T-helper 1 cell treated with Interleukin-12 subunit alpha and Interleukin-12 subunit beta and Interleukin-4 antibody, amounts not matched to agents 30 μg/mL and 1 μg/mL, for 36 hours (primary cell): ENCODE data around the gene SLC26A1.

Experiments
- H3K27ac Mint-ChIP-seq: one replicate; pipeline ENCODE4 v1.8.0; 2021; ENCODE audit warnings: mild to moderate bottlenecking, mixed read lengths
- H3K27me3 Mint-ChIP-seq: one replicate; pipeline ENCODE4 v1.8.0; 2021; ENCODE audit warnings: low read depth, mixed read lengths
- H3K36me3 Mint-ChIP-seq: one replicate; pipeline ENCODE4 v1.8.0; 2021; ENCODE audit warnings: low read depth, mixed read lengths
- H3K4me1 Mint-ChIP-seq: one replicate; pipeline ENCODE4 v1.8.0; 2021; ENCODE audit warnings: low read depth, mixed read lengths
- H3K4me3 Mint-ChIP-seq: one replicate; pipeline ENCODE4 v1.8.0; 2021; ENCODE audit warnings: mild to moderate bottlenecking, moderate library complexity, mixed read lengths
- H3K9me3 Mint-ChIP-seq: one replicate; pipeline ENCODE4 v1.8.0; 2021; ENCODE audit warnings: mixed read lengths

The SLC26A1 gene

GRCh38 chr4:1031956-1032795 lies 39.0 kb upstream of the SLC26A1 start:
- H3K27me3 Mint-ChIP-seq = no peaks in the 10 kb centered on the region
- no peaks in the 10 kb centered on the region for H3K4me1 Mint-ChIP-seq
- H3K27ac Mint-ChIP-seq = no peak overlapping the region
- no peaks in the 10 kb centered on the region for H3K9me3 Mint-ChIP-seq
- no peaks in the 10 kb centered on the region for H3K36me3 Mint-ChIP-seq
- no peak overlapping the region for H3K4me3 Mint-ChIP-seq

GRCh38 chr4:1031346-1031745 lies 38.1 kb upstream of the SLC26A1 start:
- Mint-ChIP-seq H3K27ac (no peak overlapping the region), H3K36me3 (no peaks in the 10 kb centered on the region), H3K4me1 (no peaks in the 10 kb centered on the region), H3K9me3 (no peaks in the 10 kb centered on the region), H3K27me3 (no peaks in the 10 kb centered on the region), H3K4me3 (no peak overlapping the region)

GRCh38 chr4:1030559-1030958 lies 37.4 kb upstream of the SLC26A1 start:
- no peaks in the 10 kb centered on the region for H3K9me3 Mint-ChIP-seq
- no peak overlapping the region for H3K27ac Mint-ChIP-seq
- peaks cover 6% of the 10 kb centered on the region for H3K4me1 Mint-ChIP-seq
- H3K4me3 Mint-ChIP-seq = no peak overlapping the region
- no peaks in the 10 kb centered on the region for H3K27me3 Mint-ChIP-seq
- H3K36me3 Mint-ChIP-seq = no peaks in the 10 kb centered on the region

DNA sequence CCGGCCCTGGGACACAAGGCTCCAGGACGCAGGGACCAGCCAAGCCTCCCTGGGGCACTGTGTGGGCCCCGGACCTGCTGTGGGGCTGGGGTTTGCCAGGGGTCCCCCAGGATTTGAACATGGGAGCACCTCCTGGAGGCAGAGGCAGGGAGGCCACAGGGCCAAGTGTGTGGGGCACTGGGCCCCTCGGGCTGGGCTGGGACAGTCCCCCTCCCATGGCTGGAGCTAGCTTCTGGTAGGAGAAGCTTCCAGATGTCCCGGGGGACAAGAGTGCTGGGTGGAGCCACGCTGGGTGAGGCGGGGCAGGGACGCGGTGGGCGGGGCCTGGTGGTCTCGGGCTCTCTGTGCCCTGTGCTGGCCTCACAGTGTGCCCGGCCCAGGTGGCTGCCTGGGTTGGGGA lies 36.8 kb upstream of the SLC26A1 start:
- no peak overlapping the region for H3K4me3 Mint-ChIP-seq
- H3K36me3 Mint-ChIP-seq = peaks cover 2% of the 10 kb centered on the region
- H3K27me3 Mint-ChIP-seq = no peaks in the 10 kb centered on the region
- H3K4me1 Mint-ChIP-seq = peaks cover 6% of the 10 kb centered on the region
- no peak overlapping the region for H3K27ac Mint-ChIP-seq
- no peaks in the 10 kb centered on the region for H3K9me3 Mint-ChIP-seq

GRCh38 chr4:1029529-1029928 lies 36.3 kb upstream of the SLC26A1 start:
- Mint-ChIP-seq H3K4me3 (no peak overlapping the region), H3K27ac (no peak overlapping the region), H3K9me3 (no peaks in the 10 kb centered on the region), H3K27me3 (no peaks in the 10 kb centered on the region), H3K36me3 (peaks cover 2% of the 10 kb centered on the region), H3K4me1 (peaks cover 6% of the 10 kb centered on the region)

DNA sequence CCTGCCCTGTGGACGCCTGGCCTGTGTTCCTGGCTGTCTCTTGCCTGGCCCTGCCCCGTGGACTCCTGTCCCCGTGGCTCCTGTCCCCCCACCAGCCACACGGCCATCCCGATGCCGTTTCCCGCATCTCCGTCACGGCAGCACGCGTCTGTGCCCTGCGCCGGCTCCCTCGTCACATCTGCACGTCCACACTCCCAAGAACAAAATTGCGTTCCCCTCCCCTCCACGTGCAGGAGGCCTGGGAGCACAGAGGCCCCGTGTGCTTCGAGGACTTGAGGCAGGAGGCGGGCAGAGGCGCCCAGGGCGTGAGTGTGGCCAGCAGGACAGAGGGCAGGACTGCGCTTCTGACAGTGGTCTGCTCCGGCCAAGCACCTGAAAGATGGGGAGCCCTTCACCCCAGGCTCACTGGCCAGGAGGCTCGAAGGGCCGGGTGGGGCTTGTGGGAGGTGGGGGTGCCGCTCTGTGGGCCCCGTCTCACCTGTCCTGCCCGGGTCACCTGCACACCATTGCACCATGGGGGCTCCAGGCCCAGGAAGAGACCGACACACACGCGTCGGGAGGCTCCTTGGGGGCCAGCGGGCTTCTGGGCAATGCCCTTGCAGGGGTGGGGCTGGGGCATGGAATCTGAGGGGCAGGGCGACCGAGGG lies 35.5 kb upstream of the SLC26A1 start:
- Mint-ChIP-seq H3K9me3 (no peaks in the 10 kb centered on the region), H3K4me1 (peaks cover 6% of the 10 kb centered on the region), H3K27me3 (no peaks in the 10 kb centered on the region), H3K27ac (no peak overlapping the region), H3K36me3 (peaks cover 2% of the 10 kb centered on the region), H3K4me3 (no peak overlapping the region)

- peaks cover 2% of the 10 kb centered on the region for H3K36me3 Mint-ChIP-seq
These were observed 34.7 kb upstream of the SLC26A1 start for GRCh38 chr4:1027915-1028238.

DNA sequence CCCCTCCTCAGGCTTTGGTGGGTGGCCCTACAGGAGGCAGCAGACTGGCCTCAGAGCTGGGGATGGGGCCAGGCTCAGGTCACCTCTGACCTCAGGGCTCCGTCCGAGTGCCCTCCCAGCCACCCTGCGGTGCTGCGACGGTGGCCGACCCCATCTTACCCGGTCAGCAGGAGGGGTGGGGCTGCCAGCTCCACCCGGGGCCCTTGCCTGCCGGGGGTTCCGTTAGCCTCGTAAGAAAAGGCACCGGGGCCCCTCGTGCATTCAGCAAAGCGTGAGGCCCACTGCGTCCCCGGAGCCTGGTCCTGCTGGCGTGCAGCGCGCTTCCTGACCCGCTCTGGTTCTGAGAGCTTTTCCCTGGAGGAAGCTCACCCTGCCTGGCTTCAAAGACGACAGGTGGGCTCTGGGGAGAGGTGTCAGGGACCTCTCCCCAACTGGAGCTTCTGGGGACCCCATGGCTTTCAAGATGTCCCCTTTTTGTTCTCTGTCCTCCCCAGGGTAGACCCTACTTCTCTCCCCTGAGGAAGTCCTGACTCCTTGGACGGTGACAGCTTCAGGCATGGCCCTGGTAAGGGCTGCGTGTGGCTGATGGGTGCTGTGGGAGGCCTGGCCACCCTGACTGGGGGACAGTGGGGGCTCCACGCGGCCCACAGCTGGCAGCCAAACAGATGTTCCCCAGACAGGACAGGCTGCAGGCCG lies 34.2 kb upstream of the SLC26A1 start:
- Mint-ChIP-seq H3K9me3 (no peaks in the 10 kb centered on the region), H3K4me1 (peaks cover 6% of the 10 kb centered on the region), H3K4me3 (no peak overlapping the region), H3K27ac (no peak overlapping the region), H3K27me3 (no peaks in the 10 kb centered on the region), H3K36me3 (peaks cover 2% of the 10 kb centered on the region)

More at GRCh38 chr4:1027915-1028238, 34.7 kb upstream of the SLC26A1 start:
- Mint-ChIP-seq H3K9me3 (no peaks in the 10 kb centered on the region), H3K27ac (no peak overlapping the region), H3K4me1 (peaks cover 6% of the 10 kb centered on the region), H3K27me3 (no peaks in the 10 kb centered on the region), H3K4me3 (no peak overlapping the region)

DNA sequence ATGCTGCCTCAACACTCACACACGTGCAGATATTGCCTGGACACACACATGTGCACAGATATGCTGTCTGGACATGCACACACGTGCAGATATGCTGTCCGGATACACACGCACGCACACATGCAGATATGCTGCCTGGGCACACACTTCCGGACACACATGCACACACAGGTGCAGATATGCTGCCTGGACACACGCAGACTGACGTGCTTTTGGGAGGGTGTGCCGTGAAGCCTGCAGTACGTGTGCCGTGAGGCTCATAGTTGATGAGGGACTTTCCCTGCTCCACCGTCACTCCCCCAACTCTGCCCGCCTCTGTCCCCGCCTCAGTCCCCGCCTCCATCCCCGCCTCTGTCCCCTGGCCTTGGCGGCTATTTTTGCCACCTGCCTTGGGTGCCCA lies 32.9 kb upstream of the SLC26A1 start:
- H3K27me3 Mint-ChIP-seq = no peaks in the 10 kb centered on the region
- no peak overlapping the region for H3K4me3 Mint-ChIP-seq
- no peak overlapping the region for H3K27ac Mint-ChIP-seq
- H3K9me3 Mint-ChIP-seq = no peaks in the 10 kb centered on the region
- H3K4me1 Mint-ChIP-seq = peaks cover 6% of the 10 kb centered on the region
- peaks cover 2% of the 10 kb centered on the region for H3K36me3 Mint-ChIP-seq

- Mint-ChIP-seq H3K27me3 (no peaks in the 10 kb centered on the region), H3K4me1 (peaks cover 6% of the 10 kb centered on the region), H3K27ac (no peak overlapping the region), H3K4me3 (no peak overlapping the region), H3K9me3 (no peaks in the 10 kb centered on the region), H3K36me3 (peaks cover 2% of the 10 kb centered on the region)
These were observed 31.8 kb upstream of the SLC26A1 start for GRCh38 chr4:1024882-1025545.

DNA sequence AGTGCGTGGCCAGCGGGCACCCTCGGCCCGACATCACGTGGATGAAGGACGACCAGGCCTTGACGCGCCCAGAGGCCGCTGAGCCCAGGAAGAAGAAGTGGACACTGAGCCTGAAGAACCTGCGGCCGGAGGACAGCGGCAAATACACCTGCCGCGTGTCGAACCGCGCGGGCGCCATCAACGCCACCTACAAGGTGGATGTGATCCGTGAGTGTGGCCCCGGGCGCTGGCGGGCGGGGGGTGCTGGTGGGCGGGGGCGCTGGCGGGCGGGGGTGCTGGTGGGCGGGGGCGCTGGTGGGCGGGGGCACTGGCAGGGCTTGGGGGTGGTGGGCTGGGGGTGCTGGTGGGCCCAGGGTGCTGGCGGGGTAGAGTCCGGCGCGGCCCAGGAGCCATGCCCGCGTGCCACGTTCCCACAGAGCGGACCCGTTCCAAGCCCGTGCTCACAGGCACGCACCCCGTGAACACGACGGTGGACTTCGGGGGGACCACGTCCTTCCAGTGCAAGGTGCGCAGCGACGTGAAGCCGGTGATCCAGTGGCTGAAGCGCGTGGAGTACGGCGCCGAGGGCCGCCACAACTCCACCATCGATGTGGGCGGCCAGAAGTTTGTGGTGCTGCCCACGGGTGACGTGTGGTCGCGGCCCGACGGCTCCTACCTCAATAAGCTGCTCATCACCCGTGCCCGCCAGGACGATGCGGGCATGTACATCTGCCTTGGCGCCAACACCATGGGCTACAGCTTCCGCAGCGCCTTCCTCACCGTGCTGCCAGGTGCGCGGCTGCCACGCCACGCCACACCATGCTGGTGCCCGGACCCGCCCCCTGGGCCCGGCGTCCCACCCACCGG lies 30.9 kb upstream of the SLC26A1 start:
- Mint-ChIP-seq H3K27me3 (no peaks in the 10 kb centered on the region), H3K4me1 (peaks cover 6% of the 10 kb centered on the region), H3K27ac (no peak overlapping the region), H3K9me3 (no peaks in the 10 kb centered on the region), H3K4me3 (no peak overlapping the region), H3K36me3 (peaks cover 2% of the 10 kb centered on the region)

GRCh38 chr4:1023075-1023640 lies 30.0 kb upstream of the SLC26A1 start:
- H3K36me3 Mint-ChIP-seq = peaks cover 2% of the 10 kb centered on the region
- no peaks in the 10 kb centered on the region for H3K27me3 Mint-ChIP-seq
- peaks cover 6% of the 10 kb centered on the region for H3K4me1 Mint-ChIP-seq
- H3K4me3 Mint-ChIP-seq = no peak overlapping the region
- H3K27ac Mint-ChIP-seq = no peak overlapping the region
- H3K9me3 Mint-ChIP-seq = no peaks in the 10 kb centered on the region

DNA sequence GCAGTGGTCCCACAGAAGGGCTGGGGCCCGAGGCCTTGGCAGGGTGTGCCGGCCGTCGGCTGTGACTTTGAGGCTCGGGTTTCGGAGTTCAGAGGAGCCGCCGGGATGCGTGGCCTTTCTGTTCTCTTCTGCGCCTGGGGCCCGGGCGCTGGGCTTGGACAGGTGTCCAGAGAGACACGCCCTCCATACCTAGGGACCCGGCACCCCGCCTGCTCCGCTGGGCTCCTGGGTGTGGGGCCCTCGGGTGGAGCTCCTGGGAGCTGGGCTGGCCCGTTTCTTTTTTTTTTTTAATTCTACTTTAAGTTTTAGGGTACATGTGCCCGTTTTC lies 29.5 kb upstream of the SLC26A1 start:
- no peaks in the 10 kb centered on the region for H3K27me3 Mint-ChIP-seq
- H3K36me3 Mint-ChIP-seq = peaks cover 2% of the 10 kb centered on the region

More for the DNA sequence above, 29.5 kb upstream of the SLC26A1 start:
- H3K9me3 Mint-ChIP-seq = no peaks in the 10 kb centered on the region
- no peak overlapping the region for H3K4me3 Mint-ChIP-seq
- peaks cover 6% of the 10 kb centered on the region for H3K4me1 Mint-ChIP-seq
- H3K27ac Mint-ChIP-seq = no peak overlapping the region
